Activated CD8-positive, alpha-beta memory T cell treated with anti-CD3 and anti-CD28 coated beads, Interleukin-2, amount 50 U/mL, for 1 hour (primary cell): ENCODE data around the gene CORO1C.

Experiments used
- DNase-seq: peaks from one replicate; pipeline ENCODE4 v3.0.0-alpha.2; 2020; ENCODE audit errors: extremely low read depth

The CORO1C gene

DNA sequence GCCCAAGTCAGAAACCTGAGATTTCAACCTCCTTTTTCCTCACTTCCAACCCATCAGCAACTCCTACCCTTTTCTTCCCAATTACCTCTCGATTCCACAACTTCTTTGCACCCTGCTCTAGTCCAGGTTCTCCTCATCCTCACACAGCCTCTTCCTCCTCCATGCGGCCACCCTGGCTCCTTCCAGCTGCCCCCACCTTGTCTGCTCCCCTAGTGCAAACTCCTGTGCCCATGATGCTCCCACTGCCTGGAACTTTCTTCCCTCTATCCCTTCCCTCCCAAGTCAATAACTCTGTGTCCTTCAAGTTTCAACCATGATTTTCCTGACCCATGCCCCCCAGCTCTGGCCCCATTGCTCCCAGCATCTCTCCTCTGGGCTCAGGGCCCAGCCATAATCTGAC, 115.0 kb downstream of the CORO1C start:
- no peak for DNase-seq

GRCh38 chr12:108615918-108616317, 115.4 kb downstream of the CORO1C start:
- no peak for DNase-seq

GRCh38 chr12:108614639-108615038, 116.7 kb downstream of the CORO1C start:
- DNase-seq, result no peak

- DNase-seq, result no peak
Measured at GRCh38 chr12:108614041-108614440, 117.3 kb downstream of the CORO1C start.

DNA sequence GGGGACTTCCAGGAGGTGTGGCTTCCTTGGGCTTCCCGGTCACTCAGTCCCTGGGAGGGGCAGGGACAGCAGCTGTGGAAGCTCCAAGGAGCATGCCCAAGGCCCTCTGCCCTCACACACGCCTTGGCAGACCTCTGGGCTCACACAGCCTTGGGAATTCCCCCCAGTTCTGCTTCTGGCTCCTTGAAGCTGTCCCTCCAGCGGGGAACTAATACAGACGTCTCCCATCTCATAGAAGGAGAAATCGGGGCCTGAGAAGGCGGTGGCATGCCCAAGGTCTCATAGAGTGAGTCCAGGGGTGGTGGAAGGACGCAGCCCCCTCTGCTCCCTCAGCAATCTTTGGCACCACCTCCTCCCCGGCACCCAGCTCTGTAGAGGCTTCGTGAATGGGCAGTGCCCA, 117.8 kb downstream of the CORO1C start:
- DNase-seq, result no peak

DNA sequence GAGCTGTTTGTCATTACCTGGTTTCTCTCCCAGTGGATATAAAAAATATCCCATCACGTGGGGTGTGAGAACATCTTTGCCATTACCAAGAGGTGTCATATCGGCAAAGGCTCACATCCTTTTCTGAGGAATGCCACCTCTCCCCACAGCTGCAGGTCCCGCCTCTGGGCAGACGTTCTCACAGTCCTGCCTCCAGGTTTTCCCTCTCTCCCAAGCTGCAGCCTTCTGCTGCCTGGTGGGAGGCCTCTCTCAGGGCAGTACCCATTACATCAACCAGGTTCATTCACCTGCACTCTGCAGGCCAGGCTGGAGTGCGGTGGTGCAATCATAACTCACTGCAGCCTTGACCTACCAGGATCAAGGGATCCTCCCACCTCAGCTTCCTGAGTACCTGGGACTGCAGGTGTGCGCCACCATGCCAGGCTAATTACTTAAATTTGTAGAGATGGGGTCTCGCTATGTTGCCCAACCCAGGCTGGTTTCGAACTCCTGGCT, 118.5 kb downstream of the CORO1C start:
- no peak for DNase-seq

- no peak for DNase-seq
Measured at GRCh38 chr12:108611884-108612415, 119.4 kb downstream of the CORO1C start.

DNA sequence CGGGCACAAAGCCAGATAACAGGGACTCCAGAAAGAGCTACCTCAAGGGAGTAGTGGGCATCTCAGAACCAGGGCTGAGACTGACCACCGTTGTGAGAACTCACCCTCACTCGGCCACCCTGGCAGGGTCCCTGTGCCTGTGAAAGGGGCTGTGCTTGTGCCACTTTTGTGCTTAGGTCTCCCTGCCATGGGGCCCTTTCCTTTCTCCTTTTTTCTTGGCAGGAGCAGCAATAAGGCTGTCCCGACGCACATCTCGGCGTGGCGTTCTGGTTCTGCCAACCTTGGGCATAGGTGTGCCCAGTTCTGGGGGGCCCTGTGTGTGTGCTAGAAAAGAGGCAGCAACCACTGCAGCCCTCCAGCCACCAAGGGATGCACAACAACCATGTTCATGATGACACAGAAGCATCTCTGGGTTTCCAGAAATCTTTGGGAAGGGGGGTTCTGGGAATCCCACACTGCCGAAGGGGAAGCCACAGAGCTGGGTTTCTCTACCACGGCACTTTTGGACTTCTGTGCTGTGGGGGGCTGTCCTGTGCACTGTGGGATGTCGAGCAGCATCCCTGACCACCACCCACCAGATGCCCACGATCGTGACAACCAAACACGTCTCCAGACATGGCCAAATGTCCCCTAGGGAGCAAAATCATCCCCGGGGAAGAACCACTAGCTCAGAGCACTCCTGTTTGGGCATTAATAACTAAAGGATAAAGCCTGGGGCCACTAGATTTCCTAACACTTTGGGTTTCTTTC, 120.3 kb downstream of the CORO1C start:
- no peak for DNase-seq

DNA sequence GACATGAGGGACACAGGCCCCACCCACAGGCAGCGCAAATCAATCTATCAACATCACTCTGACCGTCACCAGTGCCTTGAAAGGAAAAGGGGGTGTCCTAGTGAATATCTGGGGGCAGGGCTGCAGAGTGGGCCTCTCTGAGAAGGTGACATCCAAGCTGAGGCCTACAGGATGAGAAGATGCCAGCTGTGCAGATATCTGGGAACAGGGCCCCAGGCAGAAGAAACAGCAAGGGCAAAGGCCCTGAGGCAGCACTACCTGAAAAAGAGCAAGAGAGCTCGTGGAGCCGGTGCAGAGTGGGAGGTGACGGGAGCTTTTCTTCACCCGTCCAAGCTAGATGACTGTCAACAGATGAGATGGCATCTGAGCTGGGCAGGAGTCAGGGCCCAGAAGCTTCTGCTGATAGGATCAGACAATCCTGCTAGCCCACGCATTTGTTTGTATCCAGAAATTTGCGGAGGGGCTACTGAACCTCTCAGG, 120.9 kb downstream of the CORO1C start:
- no peak for DNase-seq

DNA sequence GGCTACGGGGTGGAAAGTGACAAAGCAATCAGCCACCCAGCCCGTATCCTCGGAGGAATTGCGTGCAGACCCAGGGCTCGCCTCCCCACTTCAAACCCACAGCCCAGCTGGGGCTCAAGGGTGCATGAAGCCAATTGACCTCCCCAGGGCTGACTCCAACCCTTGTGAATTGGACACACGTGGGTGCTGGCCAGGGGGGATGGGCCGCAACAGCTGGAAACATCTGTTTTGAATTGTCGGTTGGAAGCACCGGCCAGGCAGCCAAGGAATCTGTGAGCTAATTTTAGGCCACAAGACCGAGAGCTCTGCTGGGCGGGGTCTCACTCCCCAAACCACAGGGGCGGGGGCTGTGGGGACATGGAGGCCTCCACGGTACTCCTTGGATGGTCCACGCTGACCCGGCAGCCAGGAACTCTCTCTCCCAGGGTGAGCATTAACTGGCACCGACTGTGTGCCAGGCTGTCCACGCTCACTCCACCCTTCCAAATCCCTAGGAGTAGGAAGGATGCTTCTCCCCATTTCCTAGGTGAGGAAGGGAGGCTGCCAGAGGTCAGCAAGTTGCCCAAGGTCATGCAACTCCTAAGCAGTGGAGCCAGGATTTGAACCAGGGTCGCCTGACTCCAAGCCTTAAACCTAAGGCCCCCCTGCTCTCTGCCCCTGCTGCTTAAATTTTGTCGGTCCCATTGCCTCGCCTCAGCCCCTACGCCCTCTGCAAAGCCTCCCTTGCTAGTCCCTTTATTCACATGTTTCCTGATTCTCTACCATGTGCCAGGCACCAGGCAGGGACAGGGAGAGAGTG, 121.6 kb downstream of the CORO1C start:
- DNase-seq, result no peak

GRCh38 chr12:108608616-108609015, 122.7 kb downstream of the CORO1C start:
- no peak for DNase-seq

GRCh38 chr12:108607981-108608600, 123.2 kb downstream of the CORO1C start:
- DNase-seq, result no peak

DNA sequence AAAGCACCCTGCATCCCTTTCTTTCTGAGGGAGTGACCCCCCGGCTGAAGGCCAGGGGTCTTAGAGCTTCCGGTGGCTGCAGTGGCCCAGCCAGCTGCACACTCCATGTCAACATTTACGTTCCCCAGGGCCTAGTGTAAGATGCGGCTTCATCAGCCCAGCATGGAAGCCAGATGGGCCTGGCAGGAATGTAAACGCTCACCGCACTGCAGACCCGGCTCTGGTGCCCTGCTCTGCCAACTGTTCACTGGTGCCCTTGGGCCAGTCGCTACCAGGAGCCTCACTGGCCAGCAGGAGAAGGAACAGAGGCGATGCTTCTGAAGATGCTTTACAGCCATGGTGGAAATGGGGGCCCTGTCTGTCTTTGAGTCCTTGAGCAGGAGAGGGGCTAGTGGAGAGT, 124.8 kb downstream of the CORO1C start:
- DNase-seq, result no peak

DNA sequence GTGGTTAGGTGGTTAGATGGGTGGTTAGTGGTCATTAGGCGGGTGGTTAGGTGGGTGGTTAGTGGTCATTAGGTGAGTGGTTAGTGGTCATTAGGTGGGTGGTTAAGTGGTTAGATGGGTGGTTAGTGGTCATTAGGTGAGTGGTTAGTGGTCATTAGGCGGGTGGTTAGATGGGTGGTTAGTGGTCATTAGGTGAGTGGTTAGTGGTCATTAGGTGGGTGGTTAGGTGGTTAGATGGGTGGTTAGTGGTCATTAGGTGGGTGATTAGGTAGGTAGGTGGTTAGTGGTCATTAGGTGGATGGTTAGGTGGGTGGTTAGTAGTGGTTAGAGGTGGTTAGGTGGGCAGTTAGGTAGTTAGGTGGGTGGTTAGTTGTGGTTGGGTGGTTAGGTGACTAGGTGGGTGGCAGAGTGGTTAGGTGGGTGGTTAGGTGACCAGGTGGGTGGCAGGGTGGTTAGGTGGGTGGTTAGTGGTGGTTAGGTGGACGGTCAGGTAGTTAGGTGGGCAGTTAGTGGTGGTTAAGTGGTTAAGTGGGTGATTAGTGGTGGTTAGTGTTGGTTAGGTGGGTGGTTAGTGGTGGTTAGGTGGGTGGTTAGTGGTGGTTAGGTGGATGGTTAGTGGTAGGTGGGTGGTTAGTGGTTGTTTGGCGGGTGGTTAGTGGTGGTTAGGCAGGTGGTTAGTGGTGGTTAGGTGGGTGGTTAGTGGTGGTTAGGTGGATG, 125.5 kb downstream of the CORO1C start:
- DNase-seq, result no peak

DNA sequence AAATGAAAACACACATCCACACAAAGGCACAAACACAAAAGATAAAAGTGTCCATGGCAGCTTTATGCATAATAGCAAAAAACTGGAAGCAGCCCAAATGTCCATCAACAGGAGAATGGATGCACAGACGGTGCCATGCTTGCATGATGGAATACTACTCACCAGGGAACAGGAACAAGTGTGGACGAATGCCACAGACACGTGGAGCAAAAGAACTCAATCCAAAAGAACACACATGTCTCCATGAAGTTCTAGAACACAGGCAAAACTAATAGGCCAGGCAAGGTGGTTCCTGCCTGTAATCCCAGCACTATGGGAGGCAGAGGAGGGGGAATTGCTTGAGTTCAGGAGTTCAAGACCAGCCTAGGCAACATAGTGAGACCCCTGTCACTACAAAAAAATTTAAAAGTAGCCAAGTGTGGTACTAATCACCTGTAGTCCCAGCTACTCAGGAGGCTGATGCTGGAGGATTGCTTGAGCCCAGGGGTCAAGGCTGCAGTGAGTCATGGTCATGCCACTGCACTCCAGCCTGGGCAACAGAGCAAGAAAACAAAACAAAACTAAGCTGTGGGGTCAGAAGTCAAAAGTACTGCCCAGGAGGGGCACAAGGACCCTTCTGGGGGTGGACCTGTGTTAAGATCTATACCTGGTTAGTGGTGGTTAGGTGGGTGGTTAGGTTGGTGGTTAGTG, 126.2 kb downstream of the CORO1C start:
- no peak for DNase-seq

DNA sequence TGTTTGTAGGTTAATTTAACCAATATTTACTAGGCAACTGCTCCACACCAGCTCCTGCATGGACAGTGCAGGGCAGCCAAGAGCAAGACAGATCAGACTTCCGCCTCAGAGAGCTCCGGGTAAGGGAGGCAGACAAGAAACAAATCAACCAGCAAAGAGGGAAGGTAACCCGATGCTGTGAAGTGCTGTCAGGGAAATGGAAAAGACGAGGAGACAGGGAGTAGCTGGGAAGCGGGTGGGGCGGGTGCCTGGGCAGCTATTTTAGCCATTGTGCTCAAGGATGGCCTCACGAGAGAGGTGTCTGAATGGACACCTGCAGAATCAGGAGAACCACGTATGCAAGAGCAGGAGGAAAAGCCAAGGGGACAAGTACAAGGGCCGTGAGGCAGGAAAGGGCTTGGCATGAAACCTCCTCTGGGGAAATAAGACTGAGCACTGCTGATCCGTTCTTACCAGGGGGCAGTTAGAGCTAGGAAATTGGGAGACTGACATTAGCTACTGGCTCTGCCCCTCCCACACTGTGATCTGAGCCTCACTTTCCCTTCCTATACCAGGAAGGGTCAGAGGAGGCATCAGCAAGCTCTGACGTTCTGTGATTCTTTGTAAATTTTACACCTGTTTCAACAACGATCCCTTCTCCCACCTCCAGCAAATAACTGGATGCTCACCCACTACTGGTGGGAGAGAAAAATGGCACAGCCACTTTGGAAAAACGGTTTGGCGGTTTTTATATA, 126.9 kb downstream of the CORO1C start:
- DNase-seq, result no peak

DNA sequence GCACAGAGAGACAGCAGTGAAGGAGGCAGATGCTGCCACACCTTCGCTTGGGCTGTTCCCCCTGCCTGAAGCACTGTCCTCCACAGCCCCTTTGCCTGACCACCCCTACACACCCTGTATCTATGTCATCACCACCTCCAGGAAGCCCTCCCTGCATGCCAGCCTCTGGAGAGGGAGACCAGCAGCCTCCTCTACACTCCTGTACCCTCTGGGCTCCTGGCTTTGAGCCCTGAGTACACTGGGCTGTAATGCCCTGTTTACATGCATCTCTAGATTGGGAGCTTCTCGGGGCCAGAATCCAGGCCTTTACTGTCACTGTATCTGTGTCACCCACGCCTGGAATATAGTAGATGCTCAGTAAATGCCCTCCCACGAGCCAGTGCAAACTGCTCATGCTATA, 127.6 kb downstream of the CORO1C start:
- DNase-seq, result no peak

- no peak for DNase-seq
Measured at GRCh38 chr12:108602976-108603704, 128.2 kb downstream of the CORO1C start.

DNA sequence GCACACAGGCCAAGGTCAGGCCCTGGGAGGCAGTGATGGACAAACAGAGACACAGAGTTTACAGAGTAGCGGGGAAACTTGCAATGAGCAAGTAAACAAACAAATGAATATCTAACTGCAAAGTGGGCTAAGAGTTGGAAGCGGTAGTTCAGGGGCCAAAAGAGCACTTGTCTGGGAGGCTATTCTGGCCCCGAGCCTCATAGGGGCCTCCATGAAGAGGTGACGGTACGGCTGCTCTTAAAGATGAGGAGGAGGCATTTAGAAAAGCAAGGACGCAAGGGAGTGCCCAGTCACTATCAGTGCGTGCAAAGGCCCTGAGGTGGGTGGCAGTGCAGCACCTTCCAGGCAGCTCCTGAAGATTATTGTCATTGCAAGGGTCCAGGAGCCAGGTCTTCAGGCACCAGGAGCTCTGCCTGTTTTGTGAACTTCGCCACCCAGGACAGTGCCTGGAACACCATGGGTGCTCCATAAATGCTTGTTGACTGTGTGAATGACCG, 129.1 kb downstream of the CORO1C start:
- no peak for DNase-seq

- DNase-seq, result no peak
Measured at GRCh38 chr12:108600702-108601007, 130.7 kb downstream of the CORO1C start.
